HG03521 (cell line): ENCODE measurements around the gene INSYN1.

Source experiments
- ATAC-seq: cut with Tn5 transposase; IDR thresholded peaks from one replicate; pipeline ENCODE4 v1.9.1; 2021; ENCODE audit warnings: mild to moderate bottlenecking, moderate library complexity; ENCODE audit not compliant: unreplicated experiment

INSYN1 gene

DNA sequence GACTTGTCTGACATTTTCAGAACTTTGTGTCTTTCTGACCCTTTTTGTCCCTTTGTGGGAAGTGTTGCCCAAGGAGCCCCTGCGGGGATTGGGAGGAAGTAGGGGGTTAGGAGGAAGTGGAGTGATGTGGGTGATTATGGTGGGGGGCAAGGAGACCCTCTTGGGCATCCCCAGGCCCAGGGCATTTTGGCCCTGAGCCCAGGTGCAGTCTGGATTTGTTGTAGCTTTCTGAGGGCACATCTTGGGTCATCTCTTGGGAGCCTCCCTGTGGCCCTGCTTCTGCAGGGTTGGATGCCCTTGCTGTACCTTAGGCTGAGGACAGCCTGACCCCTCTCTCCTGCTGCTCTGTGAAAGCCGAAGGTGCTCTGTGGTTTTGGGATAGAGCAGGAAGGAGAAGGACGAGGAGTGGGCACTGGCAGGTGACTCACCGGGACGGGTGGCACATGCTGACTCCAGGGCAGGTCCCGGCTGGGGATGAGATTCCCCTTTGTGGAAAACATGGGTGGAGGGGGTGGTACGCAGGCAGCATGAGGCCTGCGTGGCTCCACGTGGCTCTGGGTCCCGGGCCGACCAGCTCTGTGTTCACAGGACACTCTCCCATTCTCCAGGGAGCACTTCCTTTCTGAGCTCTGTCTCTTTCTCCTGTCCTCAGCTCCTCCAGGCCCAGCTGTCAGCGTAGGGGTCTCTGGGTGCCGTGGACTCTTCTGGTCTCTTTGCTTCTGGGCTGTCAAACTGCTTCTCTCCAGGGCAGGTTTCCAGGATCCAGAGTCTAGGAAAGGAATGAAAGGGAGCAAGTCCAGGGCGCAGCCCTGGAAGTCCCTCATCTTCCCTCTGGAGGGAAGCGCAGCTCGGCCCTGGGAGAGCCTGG is 57.1 kb downstream of the INSYN1 start:
- no peak for ATAC-seq

DNA sequence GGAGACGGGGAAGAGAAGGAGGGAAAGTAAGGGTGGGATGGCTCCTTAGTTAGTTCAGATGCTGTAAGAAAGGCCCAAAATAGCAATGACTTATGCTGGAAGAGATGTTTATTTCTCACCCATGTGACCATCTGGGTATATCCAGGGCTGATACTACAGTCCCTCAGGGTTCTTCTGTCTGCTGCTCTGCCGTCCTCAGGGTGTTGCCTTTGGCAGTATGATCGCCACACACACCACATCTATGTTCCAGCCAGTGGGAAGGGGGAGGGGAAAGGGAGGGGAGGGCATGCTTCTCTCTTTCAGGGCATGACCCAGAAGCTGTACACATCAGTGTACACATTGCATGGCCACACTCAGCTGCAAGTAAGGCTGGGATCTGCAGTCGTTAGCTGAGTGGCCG is 58.7 kb downstream of the INSYN1 start:
- no peak for ATAC-seq

DNA sequence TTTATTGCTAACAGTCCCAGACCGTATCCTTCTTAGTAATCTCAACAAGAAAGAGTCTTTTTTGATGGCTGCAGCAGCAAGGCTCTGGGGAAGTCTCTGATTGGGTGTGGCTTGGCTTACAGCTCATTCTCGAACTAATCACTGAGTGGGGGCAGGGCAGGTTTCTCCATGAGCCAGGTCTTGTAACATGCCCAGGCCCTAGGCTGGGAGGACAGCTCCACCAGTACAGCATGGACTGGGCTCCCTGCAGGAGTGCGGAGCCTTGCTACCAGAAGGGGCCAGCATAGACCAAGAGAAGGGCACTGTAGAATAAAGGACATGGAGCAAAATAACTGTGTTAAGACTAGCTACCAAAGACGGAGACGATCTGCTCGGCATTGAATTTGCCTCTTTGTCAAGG is 61.8 kb downstream of the INSYN1 start:
- ATAC-seq, result no peak

DNA sequence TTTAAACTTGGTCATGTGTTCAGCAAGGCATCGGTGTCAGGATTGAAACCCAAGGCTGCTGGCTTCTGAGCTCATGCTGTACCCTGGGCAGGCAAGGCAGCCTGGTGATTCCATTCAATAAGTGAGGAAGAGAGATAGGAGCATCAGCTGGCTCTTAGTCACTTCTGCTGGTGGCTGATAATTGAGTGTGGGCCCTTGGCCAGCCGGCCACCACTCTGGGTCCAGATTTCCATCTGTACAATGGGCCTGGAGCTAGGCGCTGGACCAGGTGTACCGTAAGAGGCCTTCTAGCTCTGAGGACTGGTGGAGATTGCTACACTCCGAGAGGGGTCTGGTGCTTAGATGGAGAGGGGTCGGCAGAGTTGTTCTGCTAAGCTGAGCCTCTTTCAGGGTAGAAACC is 64.7 kb downstream of the INSYN1 start:
- no peak for ATAC-seq

DNA sequence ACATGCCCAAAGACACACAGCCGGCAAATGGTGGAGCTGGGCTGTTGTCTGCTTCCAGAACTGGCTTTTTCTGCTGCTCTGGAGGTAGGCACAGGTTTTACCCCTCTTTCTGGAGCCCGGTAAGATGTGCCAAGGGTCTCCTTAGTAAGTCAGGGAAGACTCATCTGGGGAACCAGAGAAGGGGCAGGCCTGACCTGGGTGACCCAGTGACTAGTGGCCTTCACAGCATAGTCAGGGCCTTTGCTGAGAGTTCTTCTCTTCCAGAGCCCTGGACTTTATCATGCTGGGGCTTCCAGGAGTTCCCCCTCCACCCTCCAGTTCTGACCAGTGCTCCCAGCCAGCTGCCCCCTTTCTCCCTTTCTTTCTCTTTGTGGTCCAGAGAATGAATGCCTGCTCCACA is 65.8 kb downstream of the INSYN1 start:
- ATAC-seq, result no peak

DNA sequence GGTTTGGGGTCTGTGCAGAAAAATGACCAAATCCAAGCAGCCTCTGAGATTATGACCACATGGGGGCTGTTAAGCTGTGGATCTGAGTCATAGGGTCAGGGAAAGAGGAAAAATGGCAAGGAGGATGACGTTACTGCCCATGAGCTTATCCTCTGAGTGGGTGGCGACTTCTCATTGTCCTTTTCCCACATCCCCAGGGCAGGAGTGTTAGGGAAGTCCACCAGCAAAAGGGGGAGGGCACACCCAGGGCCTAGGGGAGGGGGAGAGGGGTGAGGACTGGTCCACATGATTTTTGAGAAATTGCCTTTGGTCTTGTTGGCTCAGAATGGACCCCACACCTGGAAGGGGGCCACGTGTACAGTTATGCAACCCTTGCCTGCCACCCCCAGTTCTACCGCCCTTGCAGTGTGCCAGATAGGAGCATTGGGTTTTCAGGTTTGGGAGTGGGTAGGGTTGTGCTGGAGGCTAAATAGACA is 66.3 kb downstream of the INSYN1 start:
- ATAC-seq, result no peak

DNA sequence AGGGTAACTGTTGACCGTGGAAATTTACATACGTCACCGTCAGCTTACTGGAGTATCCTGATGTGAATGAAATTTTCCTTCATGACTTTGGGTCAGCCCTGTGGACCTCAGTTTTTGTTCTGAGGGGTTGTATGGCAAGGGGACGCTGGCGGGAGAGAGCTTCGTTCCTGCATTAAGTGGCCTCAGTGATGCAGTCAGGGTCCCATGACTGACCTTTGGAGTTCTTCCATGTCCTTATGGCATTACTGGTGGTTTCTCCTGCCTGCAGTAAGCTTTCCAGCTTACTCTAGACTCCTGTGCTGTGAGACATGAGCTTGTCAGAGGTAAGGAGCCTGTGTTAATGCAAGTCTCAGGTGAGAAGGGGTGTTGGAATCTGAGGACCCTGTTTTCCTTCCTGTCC is 67.2 kb downstream of the INSYN1 start:
- no peak for ATAC-seq
